A549 treated with AZD9567 at 1 μM for 4 hours (cell line): ENCODE data around the gene OR1L8. TPM values are rescaled to one million over a fixed set of nuclear protein-coding genes. Genes with fewer than 3 reads are reported as not detected.

Experiments used
- total RNA-seq: library from RNA; stranded (reverse); fragments of 200-300 nt; extraction: Qiagen RNA extraction; gene quantifications from 5 replicates; pipeline ENCODE4 v1.2.3, GENCODE V29; 2022; ENCODE audit not compliant: insufficient read depth

The OR1L8 gene
- total RNA-seq, result not detected in 5 replicates

DNA sequence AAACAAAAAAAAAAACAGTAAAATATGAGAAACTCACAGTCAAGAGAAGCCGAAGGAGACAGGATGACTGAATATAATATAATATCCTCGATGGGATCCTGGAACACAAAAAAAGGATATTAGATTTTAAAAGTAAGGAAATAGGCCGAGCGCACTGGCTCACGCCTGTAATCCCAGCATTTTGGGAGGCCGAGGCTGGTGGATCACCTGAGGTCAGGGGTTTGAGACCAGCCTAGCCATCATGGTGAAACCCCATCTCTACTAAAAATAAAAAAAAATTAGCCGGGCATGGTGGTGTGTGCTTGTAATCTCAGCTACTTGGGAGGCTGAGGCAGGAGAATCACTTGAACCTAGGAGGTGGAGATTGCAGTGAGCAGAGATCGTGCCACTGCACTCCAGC lies at the start of gene OR1L8:
Gene OR1L8, minus strand, starts transcription at position 101 of the 400 bp plus-strand sequence. CDS start 14,907 bp downstream, outside the sequence.

DNA sequence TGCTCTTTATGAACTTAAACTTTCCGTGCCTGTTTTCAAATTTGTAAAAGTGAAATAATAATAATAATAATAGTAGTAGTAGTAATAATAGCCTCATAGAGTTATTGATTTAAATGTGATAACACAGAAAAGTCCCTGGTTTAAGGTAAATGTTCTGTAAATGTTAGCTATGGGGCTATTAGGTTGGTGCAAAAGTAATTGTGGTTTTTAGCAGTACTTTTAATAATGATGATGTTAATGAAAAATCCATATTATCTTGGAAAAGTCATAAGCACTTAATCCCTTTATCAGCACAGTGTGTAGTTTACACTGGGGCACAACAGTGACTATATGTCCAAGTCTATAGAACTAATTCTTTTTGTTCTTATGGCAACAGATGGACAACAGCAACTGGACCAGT lies 31.2 kb upstream of the OR1L8 start, which contains the start of gene OR1Q1:
Gene OR1Q1, plus strand, starts transcription at position 377 of the 400 bp plus-strand sequence. Its CDS starts 0 bp downstream, at position 377.

GRCh38 chr9:122552812-122553211 lies 30.4 kb downstream of the OR1L8 start, which contains the start of gene OR1N2:
OR1N2 (plus strand) TSS chr9:122553112; CDS start chr9:122553212, 100 bp downstream.

GRCh38 chr9:122527193-122527592 lies 56.0 kb downstream of the OR1L8 start, which contains the start of gene OR1N1:
OR1N1 (minus strand) TSS chr9:122527293; CDS start chr9:122527293, 0 bp downstream.

DNA sequence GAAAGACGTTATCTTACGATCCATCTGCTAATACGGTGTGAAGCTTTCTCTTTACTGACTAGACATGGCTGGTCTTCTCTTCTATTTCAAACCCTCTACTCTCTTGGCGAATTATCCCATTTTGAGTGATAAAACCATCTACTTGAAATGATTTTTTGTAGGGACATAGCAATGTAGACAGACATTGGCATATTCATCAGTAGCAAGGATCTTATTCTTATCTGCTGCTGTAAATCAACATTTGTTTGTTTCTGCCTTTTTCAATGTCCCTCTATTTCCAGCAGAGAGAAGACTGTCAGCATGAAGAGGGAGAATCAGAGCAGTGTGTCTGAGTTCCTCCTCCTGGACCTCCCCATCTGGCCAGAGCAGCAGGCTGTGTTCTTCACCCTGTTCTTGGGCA lies 64.3 kb downstream of the OR1L8 start, which contains the start of gene OR1J4:
Gene OR1J4, plus strand, starts transcription at position 301 of the 400 bp plus-strand sequence. Its CDS starts 0 bp downstream, at position 301.

Other genes with a start within 250 kb of the OR1L8 start
- gene PTGS1, start 212.4 kb downstream of the OR1L8 start, total RNA-seq, result 0.62 to 1.3 TPM (median 1.1 TPM) in 5 replicates
- not detected in 5 replicates for gene OR1J1, start 105.5 kb downstream of the OR1L8 start, total RNA-seq
- not detected in 5 replicates for gene OR1J2, start 72.6 kb downstream of the OR1L8 start, total RNA-seq
- 0.09 to 0.14 TPM (median 0.12 TPM) in 3 of 5 replicates, not detected in the others for gene OR1J4, start 64.2 kb downstream of the OR1L8 start, total RNA-seq
- not detected in 5 replicates for gene OR1N1, start 56.1 kb downstream of the OR1L8 start, total RNA-seq
- not detected in 5 replicates for gene OR1N2, start 30.3 kb downstream of the OR1L8 start, total RNA-seq
- gene OR1Q1, start 31.4 kb upstream of the OR1L8 start, total RNA-seq, result 0.11 TPM in 1 of 5 replicates, not detected in the others
- gene OR1B1, start 74.2 kb upstream of the OR1L8 start, total RNA-seq, result not detected in 5 replicates
- not detected in 5 replicates for gene OR1L1, start 78.3 kb upstream of the OR1L8 start, total RNA-seq
- gene OR1L3, start 91.7 kb upstream of the OR1L8 start, total RNA-seq, result not detected in 5 replicates
- gene OR1L4, start 140.6 kb upstream of the OR1L8 start, total RNA-seq, result not detected in 5 replicates
- not detected in 5 replicates for gene OR1L6, start 158.9 kb upstream of the OR1L8 start, total RNA-seq
- gene OR5C1, start 205.5 kb upstream of the OR1L8 start, total RNA-seq, result not detected in 5 replicates
- gene OR1K1, start 216.7 kb upstream of the OR1L8 start, total RNA-seq, result not detected in 5 replicates
- gene PDCL, start 245.2 kb upstream of the OR1L8 start, total RNA-seq, result 15.2 to 16.8 TPM (median 16.7 TPM) in 5 replicates